Measurements from ENCODE around the gene TCF3.
A peak's percentile ranks its signal among the peaks of the same experiment; 100 is the strongest.

TCF3 gene

GRCh38 chr19:1580382-1580781 is 72.0 kb downstream of the TCF3 start:
- Histone ChIP-seq H4K20me1 (peaks cover 0 to 100% (median 98%) of the 10 kb centered on the region in 11 experiments; a peak in 21 of 22 replicates), H3K9me3 (replicated peaks in 1 of 11) (no peaks in the 10 kb centered on the region), H3K9ac (peak overlapping the region in 1 of 11 experiments; percentile 22; a peak in 1 of 22 replicates), H3K4me1 (no peaks in the 10 kb centered on the region), H3K27ac (no peak overlapping the region), H3K27me3 (no peaks in the 10 kb centered on the region), H3K4me3 (no peak overlapping the region), H3K4me2 (no peak overlapping the region), H3K36me3 (peaks cover 87 to 100% (median 99%) of the 10 kb centered on the region in 11 experiments)
- TF ChIP-seq Cebpa-rat (IDR thresholded peaks at IDR 0.05) = no peak

GRCh38 chr19:1579222-1579621 is 73.2 kb downstream of the TCF3 start:
- H3K4me1 ChIP-seq = no peaks in the 10 kb centered on the region
- H3K4me3 ChIP-seq = no peak overlapping the region
- TF ChIP-seq Cebpa-rat (IDR thresholded peaks at IDR 0.05) = no peak
- H3K36me3 ChIP-seq = peaks cover 77 to 100% (median 91%) of the 10 kb centered on the region in 11 experiments
- no peak overlapping the region for H3K27ac ChIP-seq
- peaks cover 0 to 100% (median 89%) of the 10 kb centered on the region in 11 experiments; a peak in 19 of 22 replicates for H4K20me1 ChIP-seq
- no peaks in the 10 kb centered on the region for H3K27me3 ChIP-seq
- H3K9ac ChIP-seq = no peak overlapping the region
- H3K9me3 ChIP-seq (replicated peaks in 1 of 11) = no peaks in the 10 kb centered on the region
- H3K4me2 ChIP-seq = no peak overlapping the region

GRCh38 chr19:1577929-1578618 is 74.3 kb downstream of the TCF3 start:
- Histone ChIP-seq H3K9me3 (replicated peaks in 1 of 11) (no peaks in the 10 kb centered on the region), H3K27ac (no peak overlapping the region), H4K20me1 (peaks cover 0 to 96% (median 78%) of the 10 kb centered on the region in 11 experiments; a peak in 19 of 22 replicates), H3K4me1 (peaks cover 0 to 8% (median 0%) of the 10 kb centered on the region in 10 experiments; a peak in 1 of 20 replicates), H3K4me3 (no peak overlapping the region), H3K27me3 (no peaks in the 10 kb centered on the region), H3K36me3 (peaks cover 67 to 92% (median 81%) of the 10 kb centered on the region in 11 experiments), H3K4me2 (no peak overlapping the region), H3K9ac (no peak overlapping the region)
- TF ChIP-seq Cebpa-rat (IDR thresholded peaks at IDR 0.05) = no peak

- Histone ChIP-seq H3K9me3 (replicated peaks in 1 of 11) (no peaks in the 10 kb centered on the region), H3K27me3 (no peaks in the 10 kb centered on the region), H3K4me1 (peaks cover 0 to 8% (median 0%) of the 10 kb centered on the region in 10 experiments; a peak in 1 of 20 replicates), H4K20me1 (peaks cover 0 to 89% (median 71%) of the 10 kb centered on the region in 11 experiments; a peak in 19 of 22 replicates), H3K4me3 (no peak overlapping the region), H3K4me2 (no peak overlapping the region), H3K36me3 (peaks cover 59 to 84% (median 73%) of the 10 kb centered on the region in 11 experiments), H3K27ac (no peak overlapping the region), H3K9ac (no peak overlapping the region; a peak in 1 of 22 replicates)
- TF ChIP-seq Cebpa-rat (IDR thresholded peaks at IDR 0.05) = no peak
Measured at GRCh38 chr19:1577090-1577928, 75.1 kb downstream of the TCF3 start.

- Histone ChIP-seq H3K4me2 (no peak overlapping the region), H3K9me3 (replicated peaks in 1 of 11) (no peaks in the 10 kb centered on the region), H3K27me3 (no peaks in the 10 kb centered on the region), H3K36me3 (peaks cover 51 to 76% (median 65%) of the 10 kb centered on the region in 11 experiments), H3K27ac (peak overlapping the region in 1 of 11 experiments; percentile 5; a peak in 2 of 22 replicates), H4K20me1 (peaks cover 0 to 80% (median 62%) of the 10 kb centered on the region in 11 experiments; a peak in 19 of 22 replicates), H3K9ac (peak overlapping the region in 1 of 11 experiments; percentile 19; a peak in 1 of 22 replicates), H3K4me3 (no peak overlapping the region), H3K4me1 (peaks cover 0 to 8% (median 0%) of the 10 kb centered on the region in 10 experiments; a peak in 1 of 20 replicates)
- TF ChIP-seq Cebpa-rat (IDR thresholded peaks at IDR 0.05) = no peak
Measured at GRCh38 chr19:1576242-1577089, 75.9 kb downstream of the TCF3 start.

GRCh38 chr19:1575323-1576241 is 76.8 kb downstream of the TCF3 start:
- Histone ChIP-seq H3K27ac (peak overlapping the region in 1 of 11 experiments; percentile 5; a peak in 1 of 22 replicates), H4K20me1 (peaks cover 0 to 71% (median 53%) of the 10 kb centered on the region in 11 experiments; a peak in 19 of 22 replicates), H3K27me3 (no peaks in the 10 kb centered on the region), H3K4me1 (peaks cover 0 to 11% (median 2%) of the 10 kb centered on the region in 10 experiments; a peak in 13 of 20 replicates), H3K9ac (peak overlapping the region in 2 of 11 experiments; percentile 6 to 19; a peak in 1 of 22 replicates), H3K9me3 (replicated peaks in 1 of 11) (no peaks in the 10 kb centered on the region), H3K36me3 (peaks cover 42 to 67% (median 56%) of the 10 kb centered on the region in 11 experiments), H3K4me3 (no peak overlapping the region), H3K4me2 (no peak overlapping the region)
- TF ChIP-seq Cebpa-rat (IDR thresholded peaks at IDR 0.05) = no peak

- Histone ChIP-seq H3K9ac (peak overlapping the region in 1 of 11 experiments; percentile 6; a peak in 1 of 22 replicates), H3K4me1 (peaks cover 3 to 22% (median 12%) of the 10 kb centered on the region in 10 experiments; a peak in 17 of 20 replicates), H3K9me3 (replicated peaks in 1 of 11) (no peaks in the 10 kb centered on the region), H3K27me3 (no peaks in the 10 kb centered on the region), H3K4me3 (no peak overlapping the region), H4K20me1 (peaks cover 0 to 61% (median 43%) of the 10 kb centered on the region in 11 experiments; a peak in 19 of 22 replicates), H3K27ac (no peak overlapping the region), H3K36me3 (peaks cover 33 to 57% (median 46%) of the 10 kb centered on the region in 11 experiments), H3K4me2 (no peak overlapping the region)
- TF ChIP-seq Cebpa-rat (IDR thresholded peaks at IDR 0.05) = no peak
Measured at GRCh38 chr19:1574354-1575136, 77.9 kb downstream of the TCF3 start.
